Measurements from ENCODE around the gene BRAP. TPM values are rescaled to one million over a fixed set of nuclear protein-coding genes. Genes with fewer than 3 reads are reported as not detected.
"Not testable (repeated sequence)": the region's sequence is repeated elsewhere in the genome, so short reads cannot be mapped to it uniquely, and the experiment has no call there.

The BRAP gene
- total RNA-seq, 1 donor from 2014 or later = 20.9 TPM

DNA sequence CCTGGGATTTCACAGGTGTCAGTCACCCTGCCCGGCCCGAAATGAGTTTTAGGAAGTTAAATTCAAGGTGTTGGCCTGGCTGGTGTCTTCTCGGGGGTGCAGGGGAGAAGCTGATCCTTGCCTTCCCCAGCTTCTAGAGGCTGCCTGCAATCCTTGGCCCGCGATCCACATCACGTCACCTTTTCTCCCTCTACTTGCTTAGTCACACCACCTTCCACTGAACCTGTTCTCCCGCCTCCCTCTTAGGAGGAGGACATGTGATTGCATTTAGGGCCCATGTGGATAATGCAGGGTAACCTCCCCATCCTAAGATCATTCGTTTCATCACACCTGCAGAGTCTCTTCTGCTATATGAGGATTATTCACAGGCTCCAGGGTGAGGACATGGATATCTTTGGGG lies 61.2 kb downstream of the BRAP start:
- TF ChIP-seq, protein P1, sequence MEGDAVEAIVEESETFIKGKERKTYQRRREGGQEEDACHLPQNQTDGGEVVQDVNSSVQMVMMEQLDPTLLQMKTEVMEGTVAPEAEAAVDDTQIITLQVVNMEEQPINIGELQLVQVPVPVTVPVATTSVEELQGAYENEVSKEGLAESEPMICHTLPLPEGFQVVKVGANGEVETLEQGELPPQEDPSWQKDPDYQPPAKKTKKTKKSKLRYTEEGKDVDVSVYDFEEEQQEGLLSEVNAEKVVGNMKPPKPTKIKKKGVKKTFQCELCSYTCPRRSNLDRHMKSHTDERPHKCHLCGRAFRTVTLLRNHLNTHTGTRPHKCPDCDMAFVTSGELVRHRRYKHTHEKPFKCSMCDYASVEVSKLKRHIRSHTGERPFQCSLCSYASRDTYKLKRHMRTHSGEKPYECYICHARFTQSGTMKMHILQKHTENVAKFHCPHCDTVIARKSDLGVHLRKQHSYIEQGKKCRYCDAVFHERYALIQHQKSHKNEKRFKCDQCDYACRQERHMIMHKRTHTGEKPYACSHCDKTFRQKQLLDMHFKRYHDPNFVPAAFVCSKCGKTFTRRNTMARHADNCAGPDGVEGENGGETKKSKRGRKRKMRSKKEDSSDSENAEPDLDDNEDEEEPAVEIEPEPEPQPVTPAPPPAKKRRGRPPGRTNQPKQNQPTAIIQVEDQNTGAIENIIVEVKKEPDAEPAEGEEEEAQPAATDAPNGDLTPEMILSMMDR (conservative IDR thresholded peaks at IDR 0.05) = no peak
- Mint-ChIP-seq H3K27ac (peak overlapping the region; percentile 12), H3K4me1 (ENCODE audit: unreplicated experiment) (no peaks in the 10 kb centered on the region), H3K4me3 (no peak overlapping the region), H3K27me3 (no peaks in the 10 kb centered on the region), H3K9me3 (no peaks in the 10 kb centered on the region), H3K36me3 (no peaks in the 10 kb centered on the region)
- DNase-seq (ENCODE audit: extremely low spot score, unreplicated experiment) = no peak

- not testable (repeated sequence) for H3K27ac Mint-ChIP-seq; H3K4me3 Mint-ChIP-seq; H3K4me1 Mint-ChIP-seq (ENCODE audit: unreplicated experiment); H3K36me3 Mint-ChIP-seq; DNase-seq (ENCODE audit: extremely low spot score, unreplicated experiment); H3K9me3 Mint-ChIP-seq; H3K27me3 Mint-ChIP-seq
Observed at GRCh38 chr12:111617841-111618240, 67.9 kb downstream of the BRAP start.

DNA sequence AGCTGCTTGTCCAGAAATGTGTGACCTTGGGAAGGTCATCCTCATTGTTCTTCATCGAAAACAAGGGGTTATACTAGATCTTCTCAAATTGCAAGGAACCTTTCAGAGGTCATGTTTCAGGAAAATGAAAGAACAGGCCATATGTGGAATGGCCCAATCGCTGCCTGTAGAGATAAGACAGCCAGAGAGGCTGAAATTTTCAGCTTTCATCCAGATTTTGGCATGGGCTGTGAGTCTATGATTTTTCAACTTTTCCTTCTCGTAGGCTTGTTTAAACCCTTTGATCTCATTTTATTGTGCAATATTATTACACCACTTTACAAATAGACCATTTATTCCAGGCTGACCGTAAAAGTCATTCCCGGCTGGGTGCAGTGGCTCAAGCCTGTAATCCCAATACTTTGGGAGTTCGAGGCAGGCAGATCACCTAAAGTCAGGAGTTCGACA lies 69.6 kb downstream of the BRAP start:
- H3K27me3 Mint-ChIP-seq = no peaks in the 10 kb centered on the region
- H3K4me1 Mint-ChIP-seq (ENCODE audit: unreplicated experiment) = no peaks in the 10 kb centered on the region
- no peak overlapping the region for H3K27ac Mint-ChIP-seq
- TF ChIP-seq, protein P1 (conservative IDR thresholded peaks at IDR 0.05) = no peak
- no peak for DNase-seq (ENCODE audit: extremely low spot score, unreplicated experiment)
- H3K4me3 Mint-ChIP-seq = no peak overlapping the region
- no peaks in the 10 kb centered on the region for H3K36me3 Mint-ChIP-seq
- H3K9me3 Mint-ChIP-seq = no peaks in the 10 kb centered on the region

GRCh38 chr12:111607239-111607638 lies 78.5 kb downstream of the BRAP start:
- Mint-ChIP-seq H3K27me3 (no peaks in the 10 kb centered on the region), H3K4me1 (ENCODE audit: unreplicated experiment) (peaks cover 10% of the 10 kb centered on the region), H3K4me3 (no peak overlapping the region), H3K36me3 (no peaks in the 10 kb centered on the region), H3K27ac (no peak overlapping the region), H3K9me3 (no peaks in the 10 kb centered on the region)
- TF ChIP-seq, protein P1 (conservative IDR thresholded peaks at IDR 0.05) = no peak
- DNase-seq (ENCODE audit: extremely low spot score, unreplicated experiment) = no peak

DNA sequence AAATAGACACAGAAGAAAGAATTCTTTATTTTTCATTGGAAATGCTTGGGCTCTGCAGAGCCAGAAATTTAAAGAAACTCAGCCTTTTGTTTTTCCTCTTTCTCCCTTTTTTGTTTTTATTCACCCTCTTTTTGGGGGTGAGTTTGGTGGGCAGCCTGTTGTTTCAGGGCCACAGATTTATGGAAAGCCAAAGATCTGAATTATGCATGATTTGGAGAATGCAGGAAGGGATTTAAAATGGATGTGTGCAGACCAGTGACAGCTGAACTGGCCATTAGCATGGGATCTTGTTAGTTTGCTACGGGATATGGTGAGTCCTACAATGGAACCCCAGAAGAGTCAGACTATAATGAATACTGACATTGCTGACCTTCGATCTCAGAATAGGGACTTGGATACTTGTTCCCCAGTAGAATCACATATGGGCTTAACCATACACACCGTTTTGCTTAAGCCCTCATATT lies 79.0 kb downstream of the BRAP start:
- Mint-ChIP-seq H3K27ac (no peak overlapping the region), H3K27me3 (no peaks in the 10 kb centered on the region), H3K4me3 (no peak overlapping the region), H3K36me3 (no peaks in the 10 kb centered on the region), H3K4me1 (ENCODE audit: unreplicated experiment) (peaks cover 10% of the 10 kb centered on the region), H3K9me3 (no peaks in the 10 kb centered on the region)
- TF ChIP-seq, protein P1 (conservative IDR thresholded peaks at IDR 0.05) = no peak
- DNase-seq (ENCODE audit: extremely low spot score, unreplicated experiment) = no peak

DNA sequence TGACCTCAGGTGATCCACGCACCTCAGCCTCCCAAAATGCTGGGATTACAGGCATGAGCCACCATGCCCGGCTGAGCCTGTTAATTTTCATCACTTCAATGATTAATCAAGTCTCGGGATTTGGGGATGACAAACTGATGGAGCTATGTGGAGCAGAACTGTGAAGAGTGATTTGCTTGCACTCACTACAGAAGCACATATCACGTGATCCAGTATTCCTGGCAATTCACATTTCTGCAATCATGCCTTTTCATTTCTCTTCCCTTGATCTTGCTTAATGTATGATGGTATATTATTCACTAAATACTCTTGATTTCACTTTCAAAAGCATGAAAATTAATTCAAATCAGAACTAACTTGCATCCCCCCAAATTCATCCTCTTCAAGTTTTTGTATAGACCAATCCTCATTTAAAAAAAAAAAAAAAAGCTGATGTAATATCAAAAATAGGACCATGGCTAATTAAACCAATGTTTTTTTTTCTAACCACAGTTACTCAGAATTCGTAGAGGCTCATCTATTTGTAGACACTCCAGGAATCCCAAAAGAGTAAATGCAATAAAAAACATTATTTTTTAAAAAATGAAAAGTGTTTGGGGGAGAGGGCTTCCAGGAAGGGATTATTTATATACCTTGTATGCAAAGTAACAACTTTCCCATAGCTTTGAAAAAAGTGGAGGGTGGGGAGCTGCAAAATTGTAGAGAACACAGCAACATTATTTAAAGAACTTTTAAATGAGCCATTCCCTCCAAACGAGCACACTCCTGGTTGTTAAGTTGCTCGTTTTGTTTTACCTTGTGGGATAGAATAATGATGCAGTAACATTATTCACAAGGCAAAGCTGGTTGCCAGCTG lies 79.6 kb downstream of the BRAP start:
- DNase-seq (ENCODE audit: extremely low spot score, unreplicated experiment) = no peak
- no peak overlapping the region for H3K27ac Mint-ChIP-seq
- no peaks in the 10 kb centered on the region for H3K36me3 Mint-ChIP-seq
- no peak overlapping the region for H3K4me3 Mint-ChIP-seq
- TF ChIP-seq, protein P1 (conservative IDR thresholded peaks at IDR 0.05) = no peak
- H3K27me3 Mint-ChIP-seq = no peaks in the 10 kb centered on the region
- no peaks in the 10 kb centered on the region for H3K9me3 Mint-ChIP-seq
- H3K4me1 Mint-ChIP-seq (ENCODE audit: unreplicated experiment) = peaks cover 10% of the 10 kb centered on the region

DNA sequence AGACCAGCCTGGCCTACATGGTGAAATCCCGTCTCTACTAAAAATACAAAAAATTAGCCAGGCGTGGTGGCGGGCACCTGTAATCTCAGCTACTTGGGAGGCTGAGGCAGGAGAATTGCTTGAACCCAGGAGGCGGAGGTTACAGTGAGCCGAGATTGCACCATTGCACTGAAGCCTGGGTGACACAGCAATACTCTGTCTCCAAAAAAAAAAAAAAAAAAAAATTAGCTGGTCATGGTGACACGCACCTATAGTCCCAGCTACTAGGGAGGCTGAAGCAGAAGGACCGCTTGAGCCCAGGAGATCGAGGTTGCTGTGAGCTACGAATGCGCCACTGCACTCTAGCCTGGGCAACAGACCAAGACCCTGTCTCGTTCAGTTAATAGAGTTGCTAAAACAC lies 82.9 kb downstream of the BRAP start:
- H3K4me1 Mint-ChIP-seq (ENCODE audit: unreplicated experiment) = peaks cover 16% of the 10 kb centered on the region
- not testable (repeated sequence) for H3K9me3 Mint-ChIP-seq; H3K27ac Mint-ChIP-seq; H3K4me3 Mint-ChIP-seq; H3K36me3 Mint-ChIP-seq; H3K27me3 Mint-ChIP-seq; DNase-seq (ENCODE audit: extremely low spot score, unreplicated experiment)

All from type B pancreatic cell (in vitro differentiated cells).